Activated naive CD8-positive, alpha-beta T cell treated with anti-CD3 and anti-CD28 coated beads, Interleukin-2, amount 50 U/mL, for 24 hours (primary cell): ENCODE data around the gene CNEP1R1.

Source experiments
- ATAC-seq: fragments of 150-1000 bp; cut with Tn5 transposase; one replicate; pipeline ENCODE4 v1.10.0; 2021
- DNase-seq: peaks from one replicate; pipeline ENCODE4 v3.0.0; 2021
- H3K27ac Mint-ChIP-seq: one replicate; pipeline ENCODE4 v1.8.0; 2021; ENCODE audit warnings: mild to moderate bottlenecking, mixed read lengths
- H3K27me3 Mint-ChIP-seq: one replicate; pipeline ENCODE4 v1.8.0; 2021; ENCODE audit warnings: mixed read lengths
- H3K36me3 Mint-ChIP-seq: one replicate; pipeline ENCODE4 v1.8.0; 2021; ENCODE audit warnings: low read depth, mixed read lengths
- H3K4me1 Mint-ChIP-seq: one replicate; pipeline ENCODE4 v1.8.0; 2021; ENCODE audit warnings: mixed read lengths
- H3K4me3 Mint-ChIP-seq: one replicate; pipeline ENCODE4 v1.8.0; 2021; ENCODE audit warnings: mild to moderate bottlenecking, moderate library complexity, mixed read lengths
- H3K9me3 Mint-ChIP-seq: one replicate; pipeline ENCODE4 v1.8.0; 2021; ENCODE audit warnings: mixed read lengths

CNEP1R1 gene

GRCh38 chr16:50065241-50065623, 40.2 kb downstream of the CNEP1R1 start:
- Mint-ChIP-seq H3K9me3 (no peaks in the 10 kb centered on the region), H3K27me3 (no peaks in the 10 kb centered on the region), H3K27ac (peak overlapping the region; percentile 88), H3K36me3 (peaks cover 20% of the 10 kb centered on the region), H3K4me3 (peak overlapping the region; percentile 86), H3K4me1 (peaks cover 34% of the 10 kb centered on the region)
- ATAC-seq = no peak
- DNase-seq = no peak

GRCh38 chr16:50065624-50066481, 40.8 kb downstream of the CNEP1R1 start, which contains the start of gene HEATR3:
HEATR3 (plus strand) TSS chr16:50065970; CDS start chr16:50066132, 162 bp downstream.
- peaks cover 23% of the 10 kb centered on the region for H3K36me3 Mint-ChIP-seq
- H3K9me3 Mint-ChIP-seq = no peaks in the 10 kb centered on the region
- DNase-seq (peak; percentile 97), ATAC-seq (peak; percentile 86)
- peak within 1 kb of the TSS; percentile 90 for H3K27ac Mint-ChIP-seq
- peak within 1 kb of the TSS; percentile 96 for H3K4me3 Mint-ChIP-seq
- no peaks in the 10 kb centered on the region for H3K27me3 Mint-ChIP-seq
- H3K4me1 Mint-ChIP-seq = peaks cover 34% of the 10 kb centered on the region

- peak overlapping the region; percentile 96 for H3K4me3 Mint-ChIP-seq
- no peaks in the 10 kb centered on the region for H3K27me3 Mint-ChIP-seq
- DNase-seq (no peak), ATAC-seq (no peak)
- H3K36me3 Mint-ChIP-seq = peaks cover 26% of the 10 kb centered on the region
- H3K9me3 Mint-ChIP-seq = no peaks in the 10 kb centered on the region
- H3K27ac Mint-ChIP-seq = peak overlapping the region; percentile 90
- peaks cover 34% of the 10 kb centered on the region for H3K4me1 Mint-ChIP-seq
Measured at GRCh38 chr16:50066482-50067289, 41.7 kb downstream of the CNEP1R1 start.

GRCh38 chr16:50067290-50067853, 42.3 kb downstream of the CNEP1R1 start:
- H3K27ac Mint-ChIP-seq = peak overlapping the region; percentile 73
- H3K27me3 Mint-ChIP-seq = no peaks in the 10 kb centered on the region
- peaks cover 36% of the 10 kb centered on the region for H3K4me1 Mint-ChIP-seq
- ATAC-seq = peak; percentile 58
- peaks cover 27% of the 10 kb centered on the region for H3K36me3 Mint-ChIP-seq
- no peaks in the 10 kb centered on the region for H3K9me3 Mint-ChIP-seq
- H3K4me3 Mint-ChIP-seq = peak overlapping the region; percentile 96
- peak; percentile 17 for DNase-seq

- DNase-seq = no peak
- Mint-ChIP-seq H3K4me3 (no peak overlapping the region), H3K27ac (no peak overlapping the region), H3K36me3 (peaks cover 29% of the 10 kb centered on the region), H3K9me3 (no peaks in the 10 kb centered on the region), H3K4me1 (peaks cover 44% of the 10 kb centered on the region), H3K27me3 (no peaks in the 10 kb centered on the region)
- no peak for ATAC-seq
Measured at GRCh38 chr16:50068550-50068949, 43.5 kb downstream of the CNEP1R1 start.

- H3K27me3 Mint-ChIP-seq = no peaks in the 10 kb centered on the region
- H3K4me1 Mint-ChIP-seq = peaks cover 44% of the 10 kb centered on the region
- H3K4me3 Mint-ChIP-seq = no peak overlapping the region
- ATAC-seq (no peak), DNase-seq (no peak)
- no peak overlapping the region for H3K27ac Mint-ChIP-seq
- H3K36me3 Mint-ChIP-seq = peaks cover 29% of the 10 kb centered on the region
- no peaks in the 10 kb centered on the region for H3K9me3 Mint-ChIP-seq
Measured at GRCh38 chr16:50069060-50069459, 44.0 kb downstream of the CNEP1R1 start.

GRCh38 chr16:50071075-50071671, 46.1 kb downstream of the CNEP1R1 start:
- Mint-ChIP-seq H3K9me3 (no peaks in the 10 kb centered on the region), H3K4me3 (no peak overlapping the region), H3K36me3 (peaks cover 36% of the 10 kb centered on the region), H3K27me3 (no peaks in the 10 kb centered on the region), H3K4me1 (peaks cover 40% of the 10 kb centered on the region), H3K27ac (no peak overlapping the region)
- ATAC-seq (no peak), DNase-seq (no peak)

GRCh38 chr16:50072730-50073129, 47.7 kb downstream of the CNEP1R1 start:
- no peak for DNase-seq
- ATAC-seq = no peak
- no peaks in the 10 kb centered on the region for H3K9me3 Mint-ChIP-seq
- H3K36me3 Mint-ChIP-seq = peaks cover 37% of the 10 kb centered on the region
- H3K27me3 Mint-ChIP-seq = no peaks in the 10 kb centered on the region
- H3K4me1 Mint-ChIP-seq = peaks cover 27% of the 10 kb centered on the region
- H3K27ac Mint-ChIP-seq = no peak overlapping the region
- H3K4me3 Mint-ChIP-seq = no peak overlapping the region

GRCh38 chr16:50079397-50080140, 54.5 kb downstream of the CNEP1R1 start:
- Mint-ChIP-seq H3K4me3 (no peak overlapping the region), H3K9me3 (no peaks in the 10 kb centered on the region), H3K27me3 (no peaks in the 10 kb centered on the region), H3K27ac (no peak overlapping the region), H3K4me1 (peaks cover 10% of the 10 kb centered on the region), H3K36me3 (peaks cover 57% of the 10 kb centered on the region)
- no peak for DNase-seq
- no peak for ATAC-seq

GRCh38 chr16:50081428-50082018, 56.5 kb downstream of the CNEP1R1 start:
- H3K27me3 Mint-ChIP-seq = no peaks in the 10 kb centered on the region
- peaks cover 10% of the 10 kb centered on the region for H3K4me1 Mint-ChIP-seq
- no peak overlapping the region for H3K4me3 Mint-ChIP-seq
- H3K27ac Mint-ChIP-seq = no peak overlapping the region
- no peaks in the 10 kb centered on the region for H3K9me3 Mint-ChIP-seq
- ATAC-seq = no peak
- H3K36me3 Mint-ChIP-seq = peaks cover 62% of the 10 kb centered on the region
- no peak for DNase-seq

GRCh38 chr16:50083996-50084395, 59.0 kb downstream of the CNEP1R1 start:
- ATAC-seq (no peak), DNase-seq (no peak)
- Mint-ChIP-seq H3K27me3 (no peaks in the 10 kb centered on the region), H3K27ac (no peak overlapping the region), H3K4me3 (no peak overlapping the region), H3K9me3 (no peaks in the 10 kb centered on the region), H3K36me3 (peaks cover 57% of the 10 kb centered on the region), H3K4me1 (peaks cover 8% of the 10 kb centered on the region)

- Mint-ChIP-seq H3K27ac (no peak overlapping the region), H3K9me3 (no peaks in the 10 kb centered on the region), H3K4me3 (no peak overlapping the region), H3K4me1 (peaks cover 6% of the 10 kb centered on the region), H3K36me3 (peaks cover 55% of the 10 kb centered on the region), H3K27me3 (no peaks in the 10 kb centered on the region)
- ATAC-seq (no peak), DNase-seq (no peak)
Measured at GRCh38 chr16:50086176-50086575, 61.2 kb downstream of the CNEP1R1 start.
